DMS53 treated with DMSO at 0.1 percent for 48 hours (cell line): ENCODE data around the gene MTUS2.

ENCODE experiments used
- DNase-seq: peaks from one replicate; lab custom pipeline; 2025; ENCODE audit not compliant: unreplicated experiment; lab: John Stamatoyannopoulos, UW

The MTUS2 gene

GRCh38 chr13:29436721-29437280 lies 616.7 kb downstream of the MTUS2 start:
- DNase-seq = no peak

- DNase-seq = no peak
These were observed 618.6 kb downstream of the MTUS2 start for GRCh38 chr13:29438769-29439168.

DNA sequence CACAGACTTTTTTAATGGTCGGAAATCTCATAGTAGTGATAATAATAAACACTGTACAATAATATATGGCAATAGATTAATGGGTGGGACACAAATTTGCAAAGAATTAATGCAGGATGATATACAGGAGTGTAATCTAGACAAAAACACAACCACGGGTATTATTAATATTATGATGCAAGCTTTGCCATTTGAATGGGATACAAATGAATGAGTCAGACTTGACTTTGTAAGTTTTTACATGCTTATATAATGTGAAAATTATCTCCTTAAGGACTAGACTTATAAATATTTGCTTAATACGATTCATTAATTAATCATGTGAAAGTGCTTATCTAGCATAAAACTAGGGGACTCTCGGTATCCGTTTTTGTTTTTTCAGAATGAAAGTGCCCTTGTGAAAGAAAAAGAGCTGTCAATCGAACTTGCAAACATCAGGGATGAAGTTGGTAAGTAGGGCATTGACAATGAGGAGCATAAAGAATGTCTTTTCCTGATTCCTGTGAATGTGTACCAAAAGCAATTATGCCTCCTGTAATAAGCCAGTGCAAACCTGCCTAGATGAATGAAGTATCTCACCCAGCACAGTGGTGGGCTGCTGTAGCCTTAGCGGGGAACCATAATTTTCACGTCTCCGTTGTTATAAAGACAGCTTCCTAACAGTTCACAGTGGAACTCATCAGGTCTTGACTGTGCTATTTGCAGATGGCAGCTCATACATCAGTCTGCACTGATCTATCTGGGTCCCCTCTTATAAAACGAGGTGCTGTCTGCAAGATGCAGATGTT lies 619.7 kb downstream of the MTUS2 start:
- no peak for DNase-seq

DNA sequence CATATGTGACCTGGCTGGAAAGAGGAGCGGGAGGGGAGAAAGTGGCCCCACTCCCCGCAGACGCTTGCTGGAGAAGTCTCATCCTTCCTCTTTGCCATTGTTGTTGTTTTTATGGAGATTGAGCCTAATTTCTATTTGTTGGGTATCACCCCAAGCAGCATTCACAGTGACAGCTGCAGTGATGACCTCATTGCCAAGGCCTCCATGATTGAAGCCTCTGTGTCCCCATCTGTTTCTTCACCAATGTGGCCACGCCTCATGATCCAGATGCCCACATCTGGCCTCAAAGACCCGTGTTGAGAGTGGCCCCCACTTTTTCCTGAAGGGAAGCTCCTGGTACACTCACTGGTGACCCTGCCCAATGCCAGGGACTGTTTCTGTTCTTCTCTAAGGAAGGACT lies 621.2 kb downstream of the MTUS2 start:
- DNase-seq = no peak

- DNase-seq = no peak
These were observed 625.9 kb downstream of the MTUS2 start for GRCh38 chr13:29446016-29446415.

DNA sequence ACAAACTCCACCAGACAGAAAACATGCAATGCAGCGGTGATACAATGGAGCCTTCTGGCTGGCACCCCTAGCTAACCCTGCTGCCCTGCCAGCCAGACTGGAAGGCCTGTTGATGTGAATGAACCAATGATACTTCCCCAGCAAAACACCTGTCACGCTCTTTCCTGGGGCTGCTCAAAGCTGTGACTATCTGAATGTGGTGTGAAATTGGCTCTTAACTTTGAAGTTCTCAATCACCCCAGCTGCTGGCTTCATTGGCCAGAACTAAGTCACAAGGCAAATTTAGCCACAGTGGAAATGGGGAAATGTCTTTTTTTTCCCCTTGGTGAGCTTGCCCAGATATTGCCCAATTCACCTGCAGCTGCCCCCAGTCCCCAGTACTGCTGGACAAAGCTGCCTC lies 628.0 kb downstream of the MTUS2 start:
- DNase-seq = no peak

- no peak for DNase-seq
These were observed 629.6 kb downstream of the MTUS2 start for GRCh38 chr13:29449726-29450125.

GRCh38 chr13:29451976-29452375 lies 631.8 kb downstream of the MTUS2 start:
- DNase-seq = no peak

- no peak for DNase-seq
These were observed 632.9 kb downstream of the MTUS2 start for GRCh38 chr13:29452773-29453616.

DNA sequence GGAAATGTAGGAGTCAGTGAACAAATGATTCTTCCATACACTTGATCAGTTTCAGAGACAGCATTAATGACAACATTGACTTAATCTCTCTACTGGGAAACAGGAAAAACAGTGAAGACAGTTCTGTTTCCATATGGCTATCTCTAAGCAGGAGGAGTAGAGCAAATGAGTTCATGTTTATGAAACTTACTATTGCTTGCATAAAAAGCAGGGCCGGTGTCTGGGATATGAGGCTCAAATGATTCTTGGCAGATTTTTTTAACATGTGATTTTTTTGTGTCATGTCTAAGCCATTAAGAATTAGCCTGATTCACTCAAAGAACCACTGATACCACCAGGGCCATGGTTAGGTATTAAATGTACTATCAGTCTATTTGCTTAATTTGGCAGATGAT lies 633.5 kb downstream of the MTUS2 start:
- no peak for DNase-seq

GRCh38 chr13:29454931-29455481 lies 634.9 kb downstream of the MTUS2 start:
- DNase-seq = no peak

DNA sequence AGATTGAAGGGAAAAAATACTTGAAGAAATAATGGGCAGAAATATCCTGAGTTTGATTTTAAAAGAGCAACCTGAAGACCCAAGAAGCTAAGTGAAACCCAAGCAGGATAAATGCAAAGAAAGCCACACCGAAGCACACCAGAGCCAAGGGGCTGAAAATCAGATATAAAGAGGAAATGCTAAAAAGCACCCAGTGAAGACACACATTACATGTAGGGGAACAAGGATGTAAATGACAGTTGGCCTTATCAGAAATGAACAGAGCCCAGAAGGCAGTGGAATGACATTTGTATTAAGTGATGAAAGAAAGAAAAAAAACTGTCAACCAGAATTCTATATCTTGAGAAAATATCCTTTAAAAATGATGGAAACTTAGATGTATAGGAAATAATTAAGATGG lies 636.3 kb downstream of the MTUS2 start:
- DNase-seq = no peak

GRCh38 chr13:29457299-29457698 lies 637.2 kb downstream of the MTUS2 start:
- no peak for DNase-seq

DNA sequence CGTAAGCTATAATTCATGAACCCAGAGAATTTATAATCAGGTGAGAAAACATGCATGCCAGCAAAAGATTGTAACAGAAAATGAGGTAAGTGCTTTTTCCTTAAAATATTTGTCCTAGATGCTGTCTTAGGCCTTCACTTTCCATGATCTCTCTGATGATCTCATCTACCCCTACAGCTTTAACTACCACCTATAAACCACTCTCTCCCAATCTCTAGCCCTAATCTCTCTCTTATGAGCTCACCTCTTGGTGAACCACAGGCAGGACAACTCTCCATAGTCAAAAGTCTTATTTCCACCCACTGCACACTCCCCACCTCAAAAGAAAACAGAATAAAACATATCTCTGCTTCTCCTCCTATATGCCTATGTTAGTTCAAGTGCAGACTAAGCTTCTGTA lies 638.3 kb downstream of the MTUS2 start:
- DNase-seq = no peak

DNA sequence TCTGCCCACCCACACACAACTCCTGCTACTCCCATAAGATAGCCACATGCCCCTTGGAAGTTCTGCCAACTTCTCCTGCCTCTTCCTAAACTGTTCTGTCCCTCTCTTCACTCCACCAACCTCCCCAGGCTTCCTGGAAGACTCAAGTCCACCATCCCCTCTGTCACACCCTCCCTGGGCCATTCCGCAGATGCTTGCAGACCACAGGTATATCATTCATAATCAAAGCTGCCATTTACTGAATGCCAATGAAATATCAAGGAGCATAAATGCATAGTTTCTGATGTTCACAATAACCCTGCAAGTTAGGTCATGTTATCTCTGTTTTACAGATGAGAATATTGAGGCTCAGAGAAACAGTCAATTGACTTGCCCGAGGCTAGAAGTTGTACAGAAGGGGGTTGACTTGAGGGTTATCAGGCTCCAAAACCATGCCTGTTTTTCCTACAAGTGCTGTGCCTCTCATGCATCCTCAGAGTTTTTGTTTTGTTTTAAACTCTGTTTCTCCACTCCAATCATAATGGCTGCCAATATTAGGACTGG lies 639.7 kb downstream of the MTUS2 start:
- no peak for DNase-seq

DNA sequence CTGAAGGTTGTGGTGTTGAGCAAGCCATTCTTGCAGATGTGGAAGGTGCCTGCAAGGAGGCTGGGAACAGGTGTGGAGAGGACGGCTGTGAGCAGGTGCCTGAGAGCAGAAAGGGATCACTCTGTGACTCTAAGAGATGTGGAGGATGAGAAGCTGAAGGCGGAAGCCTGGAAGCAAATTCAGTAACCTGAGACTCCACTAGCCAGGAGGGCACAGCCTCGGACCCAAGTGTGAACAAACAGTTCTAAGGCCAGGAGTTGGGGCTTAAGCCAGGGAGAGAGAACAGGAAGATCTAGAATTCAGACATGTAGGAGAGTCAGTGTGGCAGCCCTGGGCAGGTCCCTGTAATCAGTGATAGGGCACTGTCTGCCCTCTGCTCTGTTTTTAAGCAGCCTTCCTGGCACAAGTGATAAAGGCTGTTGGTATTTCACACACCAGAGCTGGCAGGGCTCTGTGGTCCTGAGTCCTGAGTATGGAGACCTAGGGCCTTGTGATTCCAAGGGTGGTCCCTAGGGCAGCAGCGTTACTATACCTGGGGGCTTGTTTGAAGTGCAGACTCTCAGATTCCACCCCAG lies 644.1 kb downstream of the MTUS2 start:
- no peak for DNase-seq

GRCh38 chr13:29465741-29466293 lies 645.7 kb downstream of the MTUS2 start:
- DNase-seq = no peak

DNA sequence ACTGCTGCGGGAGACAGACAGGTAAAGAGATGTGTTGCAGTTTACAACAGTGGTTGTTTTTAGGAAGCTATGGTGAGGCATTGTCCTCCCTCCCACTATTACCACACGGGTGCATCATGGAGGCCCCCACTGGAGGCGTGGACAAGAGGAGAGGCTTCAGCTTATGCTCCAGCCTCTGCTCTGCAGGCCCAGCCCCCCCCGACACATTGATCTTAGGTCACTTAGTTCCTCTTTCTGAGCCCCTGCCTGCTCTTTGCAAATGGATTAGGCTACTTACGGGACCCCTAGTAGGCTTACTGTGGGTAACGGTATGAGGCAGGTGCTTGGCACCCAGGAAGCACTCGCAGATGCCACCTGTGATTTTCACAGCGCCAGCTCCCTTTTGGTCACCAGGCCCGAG lies 651.4 kb downstream of the MTUS2 start:
- DNase-seq = no peak

DNA sequence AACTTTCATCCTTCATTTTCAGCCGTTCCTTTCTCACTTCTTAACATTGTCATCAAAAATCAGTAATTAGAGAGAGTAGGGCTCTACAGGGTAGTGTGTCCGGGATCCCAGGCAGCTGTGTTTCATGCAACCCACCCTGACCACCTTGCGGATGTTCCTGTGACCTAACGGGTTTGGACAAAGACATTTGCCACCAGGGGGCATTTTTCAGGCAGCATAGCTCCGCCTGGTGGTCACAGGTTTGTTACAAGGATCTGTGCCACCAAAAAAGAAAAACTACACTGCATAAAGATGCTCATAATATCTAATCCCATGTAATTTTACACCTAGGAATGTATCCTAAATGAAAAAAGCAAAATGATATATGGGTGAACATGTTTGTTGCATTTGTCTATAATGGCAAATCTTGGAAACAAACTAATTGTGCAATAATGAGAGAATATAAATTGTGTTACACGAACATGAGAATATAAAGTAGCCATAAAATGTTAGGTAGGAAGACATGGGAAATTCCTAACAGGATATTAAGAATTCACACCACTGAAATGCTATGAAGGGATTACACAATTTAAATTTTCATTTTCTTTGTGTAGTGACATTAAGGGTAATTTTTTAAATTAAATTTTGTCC lies 652.3 kb downstream of the MTUS2 start:
- peak; percentile 45 for DNase-seq

GRCh38 chr13:29473166-29473565 lies 653.0 kb downstream of the MTUS2 start:
- no peak for DNase-seq
